Duodenal mucosa (tissue), 2 donors: Measurements from ENCODE around the gene TRMT61A.
A peak's percentile ranks its signal among the peaks of the same experiment; 100 is the strongest.

Source experiments
- H3K27ac ChIP-seq: one replicate; pipeline ENCODE4 v1.7.0; 2013; ENCODE audit warnings: low read depth, low read length
- H3K27me3 ChIP-seq, 2 donors: one replicate each; pipeline ENCODE4 v1.7.0; 2013; ENCODE audit warnings: low read length in 2 of 2, control low read depth in 1 of 2; ENCODE audit not compliant: insufficient read depth in 2 of 2, control insufficient read depth in 1 of 2
- H3K36me3 ChIP-seq, 2 donors: one replicate each; pipeline ENCODE4 v1.7.0; 2013; ENCODE audit warnings: low read length in 2 of 2, control low read depth in 1 of 2; ENCODE audit not compliant: insufficient read depth in 2 of 2, control insufficient read depth in 1 of 2
- H3K4me1 ChIP-seq, 2 donors: one replicate each; pipeline ENCODE4 v1.7.0; 2013; ENCODE audit warnings: low read length in 2 of 2, control low read depth in 1 of 2; ENCODE audit not compliant: insufficient read depth in 2 of 2, control insufficient read depth in 1 of 2
- H3K4me3 ChIP-seq, 2 donors: one replicate each; pipeline ENCODE4 v1.7.0; 2013; ENCODE audit warnings: low read length in 2 of 2, low read depth in 1 of 2
- H3K9ac ChIP-seq, 2 donors: one replicate each; pipeline ENCODE4 v1.7.0; 2013; ENCODE audit warnings: low read length in 2 of 2, low read depth in 1 of 2
- H3K9me3 ChIP-seq, 2 donors: one replicate each; pipeline ENCODE4 v1.7.0; 2013; ENCODE audit warnings: low read length in 2 of 2, control low read depth in 1 of 2; ENCODE audit not compliant: control insufficient read depth in 1 of 2

The TRMT61A gene

GRCh38 chr14:103535081-103535890 lies 6.3 kb downstream of the TRMT61A start:
- no peaks in the 10 kb centered on the region for H3K9me3 ChIP-seq
- H3K27ac ChIP-seq, result peak overlapping the region; percentile 10
- H3K27me3 ChIP-seq, result peaks cover 5 to 7% of the 10 kb centered on the region in 2 donors
- no peak overlapping the region for H3K4me3 ChIP-seq
- H3K4me1 ChIP-seq, result peaks cover 6 to 20% of the 10 kb centered on the region in 2 donors
- H3K36me3 ChIP-seq, result peaks cover 0 to 18% of the 10 kb centered on the region in 2 donors
- no peak overlapping the region for H3K9ac ChIP-seq

- H3K9me3 ChIP-seq, result no peaks in the 10 kb centered on the region
- H3K4me3 ChIP-seq, result no peak overlapping the region
- H3K4me1 ChIP-seq, result peaks cover 9 to 15% of the 10 kb centered on the region in 2 donors
- peak overlapping the region; percentile 20 for H3K27ac ChIP-seq
- peaks cover 0 to 14% of the 10 kb centered on the region in 2 donors for H3K36me3 ChIP-seq
- no peak overlapping the region for H3K9ac ChIP-seq
- peaks cover 5 to 7% of the 10 kb centered on the region in 2 donors for H3K27me3 ChIP-seq
Measured at GRCh38 chr14:103535891-103536565, 7.0 kb downstream of the TRMT61A start.

GRCh38 chr14:103536693-103537092 lies 7.7 kb downstream of the TRMT61A start:
- Histone ChIP-seq H3K27me3 (peaks cover 5 to 7% of the 10 kb centered on the region in 2 donors), H3K4me3 (no peak overlapping the region), H3K27ac (no peak overlapping the region), H3K9me3 (no peaks in the 10 kb centered on the region), H3K9ac (no peak overlapping the region), H3K36me3 (peaks cover 0 to 14% of the 10 kb centered on the region in 2 donors), H3K4me1 (peaks cover 9 to 15% of the 10 kb centered on the region in 2 donors)

- H3K4me3 ChIP-seq, result no peak overlapping the region
- peaks cover 9 to 13% of the 10 kb centered on the region in 2 donors for H3K4me1 ChIP-seq
- H3K9ac ChIP-seq, result no peak overlapping the region
- H3K27ac ChIP-seq, result no peak overlapping the region
- no peaks in the 10 kb centered on the region for H3K9me3 ChIP-seq
- H3K36me3 ChIP-seq, result peaks cover 0 to 13% of the 10 kb centered on the region in 2 donors
- peaks cover 5 to 7% of the 10 kb centered on the region in 2 donors for H3K27me3 ChIP-seq
Measured at GRCh38 chr14:103537175-103537990, 8.4 kb downstream of the TRMT61A start.

GRCh38 chr14:103538291-103539055 lies 9.5 kb downstream of the TRMT61A start:
- Histone ChIP-seq H3K36me3 (peaks cover 0 to 7% of the 10 kb centered on the region in 2 donors), H3K9me3 (no peaks in the 10 kb centered on the region), H3K27ac (no peak overlapping the region), H3K9ac (no peak overlapping the region), H3K27me3 (peaks cover 5 to 7% of the 10 kb centered on the region in 2 donors), H3K4me1 (peaks cover 9 to 17% of the 10 kb centered on the region in 2 donors), H3K4me3 (no peak overlapping the region)

- H3K27ac ChIP-seq, result no peak overlapping the region
- H3K9me3 ChIP-seq, result no peaks in the 10 kb centered on the region
- H3K4me1 ChIP-seq, result peaks cover 9 to 23% of the 10 kb centered on the region in 2 donors
- no peak overlapping the region for H3K4me3 ChIP-seq
- H3K27me3 ChIP-seq, result peaks cover 5 to 7% of the 10 kb centered on the region in 2 donors
- H3K9ac ChIP-seq, result no peak overlapping the region
- peaks cover 0 to 6% of the 10 kb centered on the region in 2 donors for H3K36me3 ChIP-seq
Measured at GRCh38 chr14:103539056-103539825, 10.2 kb downstream of the TRMT61A start.

GRCh38 chr14:103540821-103541708 lies 12.1 kb downstream of the TRMT61A start:
- peaks cover 9 to 23% of the 10 kb centered on the region in 2 donors for H3K4me1 ChIP-seq
- no peaks in the 10 kb centered on the region for H3K36me3 ChIP-seq
- H3K27me3 ChIP-seq, result peaks cover 5 to 7% of the 10 kb centered on the region in 2 donors
- no peak overlapping the region for H3K9ac ChIP-seq
- no peaks in the 10 kb centered on the region for H3K9me3 ChIP-seq
- peak overlapping the region; percentile 10 for H3K27ac ChIP-seq
- H3K4me3 ChIP-seq, result no peak overlapping the region

GRCh38 chr14:103541709-103542604 lies 13.0 kb downstream of the TRMT61A start:
- Histone ChIP-seq H3K36me3 (no peaks in the 10 kb centered on the region), H3K4me1 (peaks cover 9 to 25% of the 10 kb centered on the region in 2 donors), H3K9ac (no peak overlapping the region), H3K4me3 (peak overlapping the region in 1 of 2 donors; percentile 22), H3K9me3 (no peaks in the 10 kb centered on the region), H3K27ac (no peak overlapping the region), H3K27me3 (peaks cover 5 to 7% of the 10 kb centered on the region in 2 donors)
